GM12873 (cell line): ENCODE data around the gene ABHD12.

Experiments used
- TF ChIP-seq, protein P1 (sequence below): IDR thresholded peaks from 2 replicates; pipeline ENCODE4 v1.5.1; 2012; ENCODE audit warnings: low read depth, mild to moderate bottlenecking, moderate library complexity, low read length, control low read depth; ENCODE audit not compliant: insufficient read depth; ENCODE audit errors: missing control alignments

The ABHD12 gene

DNA sequence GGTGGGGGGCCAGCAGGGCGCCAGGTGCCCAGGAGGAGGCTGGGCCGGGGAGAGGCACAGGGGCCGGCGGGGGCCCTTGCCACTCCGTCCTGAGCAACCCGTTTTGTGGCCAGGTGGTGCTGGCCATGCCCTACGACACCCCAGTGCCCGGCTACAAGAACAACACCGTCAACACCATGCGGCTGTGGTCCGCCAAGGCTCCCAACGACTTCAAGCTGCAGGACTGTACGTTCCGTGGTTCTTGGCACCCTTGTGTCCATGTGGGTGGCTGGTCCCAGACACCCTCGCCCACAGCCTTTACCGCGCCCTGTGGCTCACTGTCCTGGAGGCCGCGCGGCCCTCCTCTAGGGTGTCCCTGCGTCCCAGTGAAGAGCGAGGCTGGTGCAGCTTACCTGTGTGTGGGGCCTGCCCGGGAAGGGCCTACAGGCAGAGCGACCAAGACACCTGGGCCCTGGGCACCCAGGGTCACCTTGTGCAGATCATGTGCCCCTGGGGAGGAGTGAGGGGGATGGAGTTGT, 114.0 kb downstream of the ABHD12 start:
- TF ChIP-seq, protein P1, sequence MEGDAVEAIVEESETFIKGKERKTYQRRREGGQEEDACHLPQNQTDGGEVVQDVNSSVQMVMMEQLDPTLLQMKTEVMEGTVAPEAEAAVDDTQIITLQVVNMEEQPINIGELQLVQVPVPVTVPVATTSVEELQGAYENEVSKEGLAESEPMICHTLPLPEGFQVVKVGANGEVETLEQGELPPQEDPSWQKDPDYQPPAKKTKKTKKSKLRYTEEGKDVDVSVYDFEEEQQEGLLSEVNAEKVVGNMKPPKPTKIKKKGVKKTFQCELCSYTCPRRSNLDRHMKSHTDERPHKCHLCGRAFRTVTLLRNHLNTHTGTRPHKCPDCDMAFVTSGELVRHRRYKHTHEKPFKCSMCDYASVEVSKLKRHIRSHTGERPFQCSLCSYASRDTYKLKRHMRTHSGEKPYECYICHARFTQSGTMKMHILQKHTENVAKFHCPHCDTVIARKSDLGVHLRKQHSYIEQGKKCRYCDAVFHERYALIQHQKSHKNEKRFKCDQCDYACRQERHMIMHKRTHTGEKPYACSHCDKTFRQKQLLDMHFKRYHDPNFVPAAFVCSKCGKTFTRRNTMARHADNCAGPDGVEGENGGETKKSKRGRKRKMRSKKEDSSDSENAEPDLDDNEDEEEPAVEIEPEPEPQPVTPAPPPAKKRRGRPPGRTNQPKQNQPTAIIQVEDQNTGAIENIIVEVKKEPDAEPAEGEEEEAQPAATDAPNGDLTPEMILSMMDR: no peak

DNA sequence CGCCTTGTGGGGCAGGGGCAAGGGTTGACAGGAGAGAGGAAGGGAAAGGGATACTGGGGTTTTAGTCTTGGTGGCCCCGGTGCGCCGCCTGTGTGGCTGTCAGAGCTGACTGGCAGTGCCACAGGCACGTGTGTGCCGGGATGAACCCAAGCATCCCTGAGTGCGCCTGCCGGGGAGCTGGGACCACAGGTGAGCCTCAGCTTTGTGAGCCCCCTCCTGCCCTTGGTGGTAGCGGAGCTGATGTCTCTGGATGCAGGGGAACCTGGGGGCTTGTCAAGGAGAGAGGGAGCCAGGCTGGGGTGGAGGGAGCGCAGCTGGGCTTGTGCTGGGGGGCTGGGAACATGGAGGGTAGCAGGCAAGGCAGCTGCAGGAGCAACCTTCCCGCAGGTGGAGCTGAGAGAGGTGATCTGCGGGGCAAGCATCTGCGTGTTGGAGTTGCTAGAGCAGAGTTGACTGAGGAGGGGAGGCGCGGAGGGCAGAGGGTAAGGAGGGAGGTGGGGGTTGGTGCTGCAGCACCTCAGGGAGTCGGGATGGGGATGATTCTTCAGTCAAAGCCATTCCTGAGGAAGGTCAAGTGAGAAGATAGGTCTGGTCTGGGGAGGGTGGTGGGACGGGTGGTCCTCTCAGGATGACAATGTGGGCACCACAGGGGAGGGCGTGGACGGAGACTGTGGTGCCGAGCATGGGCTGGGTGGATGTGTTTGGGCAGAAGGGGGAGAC, 114.7 kb downstream of the ABHD12 start:
- TF ChIP-seq, protein P1: no peak

DNA sequence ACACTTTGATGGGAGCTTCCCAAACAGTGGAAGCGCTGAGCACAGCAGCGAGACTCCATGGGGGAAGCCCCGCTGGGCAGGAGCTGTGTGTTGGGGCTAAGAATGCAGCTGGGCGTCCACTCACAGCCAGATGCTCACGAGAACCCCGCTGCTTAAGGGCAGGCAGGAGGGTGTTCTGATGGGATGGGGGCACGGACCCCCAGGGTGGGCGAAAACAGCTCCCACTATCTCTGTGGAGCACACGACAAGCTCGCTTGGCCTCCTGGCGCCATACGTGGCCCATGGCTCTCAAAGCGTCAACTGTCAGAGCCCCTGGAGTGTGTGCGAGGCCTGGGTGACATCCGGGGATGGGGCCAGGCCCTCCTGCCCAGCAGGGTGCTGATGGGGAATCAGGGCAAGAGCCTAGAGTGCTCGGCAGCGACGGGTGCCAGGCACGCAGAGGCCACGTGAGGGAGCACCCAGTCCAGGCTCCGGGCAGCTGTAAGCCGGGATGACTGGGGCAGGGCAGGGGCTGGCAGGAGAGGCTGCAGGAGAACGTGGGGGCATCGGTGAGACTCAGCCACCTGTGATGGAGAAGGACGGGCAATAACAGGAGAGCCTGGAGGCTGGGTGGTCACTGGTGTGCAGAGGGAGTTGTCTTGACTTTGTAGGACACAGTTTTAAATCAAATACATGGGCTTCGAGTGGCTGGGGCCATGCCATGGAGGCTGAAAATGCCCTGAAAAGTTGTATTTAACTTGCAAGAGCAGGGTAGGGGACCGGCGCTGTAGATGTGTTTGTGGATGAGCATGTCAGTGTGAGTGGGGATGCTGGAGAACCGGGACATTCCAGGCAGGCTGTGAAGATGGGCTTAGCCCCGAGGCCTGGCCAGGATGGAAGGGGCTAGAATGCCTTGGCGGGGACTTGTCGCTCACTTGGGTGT, 115.5 kb downstream of the ABHD12 start:
- TF ChIP-seq, protein P1: no peak

DNA sequence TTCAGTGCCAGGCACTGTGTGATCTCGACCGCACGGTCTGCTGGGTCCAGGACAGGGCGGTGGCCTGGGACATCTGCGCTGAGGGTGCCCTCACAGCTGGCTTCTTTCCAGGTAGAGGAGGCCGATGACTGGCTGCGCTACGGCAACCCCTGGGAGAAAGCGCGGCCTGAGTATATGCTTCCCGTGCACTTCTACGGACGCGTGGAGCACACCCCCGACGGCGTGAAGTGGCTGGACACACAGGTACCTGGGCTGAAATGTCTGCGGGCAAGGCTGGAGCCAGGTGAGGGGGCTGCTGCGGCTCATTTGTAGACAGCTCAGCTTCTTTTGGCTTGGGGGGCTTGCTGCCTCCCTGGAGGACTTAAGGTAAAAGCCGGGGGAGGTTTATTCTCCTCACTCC, 116.2 kb downstream of the ABHD12 start:
- TF ChIP-seq, protein P1: no peak

- TF ChIP-seq, protein P1: no peak
Measured at GRCh38 chr20:25273541-25274358, 116.9 kb downstream of the ABHD12 start.

- TF ChIP-seq, protein P1: no peak
Measured at GRCh38 chr20:25273046-25273445, 117.6 kb downstream of the ABHD12 start.
